ENCODE results near the gene SMYD3. TPM values are rescaled to one million over a fixed set of nuclear protein-coding genes. Genes with fewer than 3 reads are reported as not detected.

Gene SMYD3
- total RNA-seq, 2 experiments from 2014 or later: 21.3 to 21.4 TPM

- no peaks in the 10 kb centered on the region for H3K27me3 Mint-ChIP-seq (ENCODE audit: low read depth)
- no peaks in the 10 kb centered on the region for H3K9me3 Mint-ChIP-seq
- intact Hi-C loops (cut with micrococcal nuclease): no loop called here
- no peak for DNase-seq
- H3K36me3 Mint-ChIP-seq (ENCODE audit: low read depth): peaks cover 14% of the 10 kb centered on the region
- H3K27ac Mint-ChIP-seq: no peak overlapping the region
- CTCF ChIA-PET: no interaction called here
- no peak overlapping the region for H3K4me3 Mint-ChIP-seq
- H3K4me1 Mint-ChIP-seq (ENCODE audit: low read depth): no peaks in the 10 kb centered on the region
These were observed 585.7 kb downstream of the SMYD3 start for GRCh38 chr1:245921417-245921816.

- DNase-seq: no peak
- H3K9me3 Mint-ChIP-seq: peaks cover 3% of the 10 kb centered on the region
- intact Hi-C loops (cut with micrococcal nuclease): no loop called here
- peaks cover 24% of the 10 kb centered on the region for H3K36me3 Mint-ChIP-seq (ENCODE audit: low read depth)
- no peak overlapping the region for H3K4me3 Mint-ChIP-seq
- H3K27ac Mint-ChIP-seq: no peak overlapping the region
- no peaks in the 10 kb centered on the region for H3K27me3 Mint-ChIP-seq (ENCODE audit: low read depth)
- H3K4me1 Mint-ChIP-seq (ENCODE audit: low read depth): no peaks in the 10 kb centered on the region
- CTCF ChIA-PET: no interaction called here
These were observed 589.7 kb downstream of the SMYD3 start for GRCh38 chr1:245917403-245917802.

GRCh38 chr1:245915841-245916240, 591.2 kb downstream of the SMYD3 start:
- no peak for DNase-seq
- peaks cover 3% of the 10 kb centered on the region for H3K9me3 Mint-ChIP-seq
- H3K36me3 Mint-ChIP-seq (ENCODE audit: low read depth): peaks cover 28% of the 10 kb centered on the region
- no peaks in the 10 kb centered on the region for H3K27me3 Mint-ChIP-seq (ENCODE audit: low read depth)
- no peaks in the 10 kb centered on the region for H3K4me1 Mint-ChIP-seq (ENCODE audit: low read depth)
- intact Hi-C loops (cut with micrococcal nuclease): no loop called here
- no peak overlapping the region for H3K4me3 Mint-ChIP-seq
- H3K27ac Mint-ChIP-seq: no peak overlapping the region
- CTCF ChIA-PET: no interaction called here

- H3K9me3 Mint-ChIP-seq: peaks cover 3% of the 10 kb centered on the region
- intact Hi-C loops (cut with micrococcal nuclease): no loop called here
- H3K4me3 Mint-ChIP-seq: no peak overlapping the region
- H3K27me3 Mint-ChIP-seq (ENCODE audit: low read depth): no peaks in the 10 kb centered on the region
- DNase-seq: no peak
- H3K36me3 Mint-ChIP-seq (ENCODE audit: low read depth): peaks cover 25% of the 10 kb centered on the region
- no peak overlapping the region for H3K27ac Mint-ChIP-seq
- CTCF ChIA-PET: no interaction called here
- H3K4me1 Mint-ChIP-seq (ENCODE audit: low read depth): no peaks in the 10 kb centered on the region
These were observed 591.7 kb downstream of the SMYD3 start for GRCh38 chr1:245915406-245915805.

- Mint-ChIP-seq H3K4me1 (ENCODE audit: low read depth) (no peaks in the 10 kb centered on the region), H3K27ac (no peak overlapping the region), H3K27me3 (ENCODE audit: low read depth) (no peaks in the 10 kb centered on the region), H3K9me3 (no peaks in the 10 kb centered on the region), H3K4me3 (no peak overlapping the region), H3K36me3 (ENCODE audit: low read depth) (peaks cover 26% of the 10 kb centered on the region)
- DNase-seq: no peak
- CTCF ChIA-PET: no interaction called here
- intact Hi-C loops (cut with micrococcal nuclease): no loop called here
These were observed 598.5 kb downstream of the SMYD3 start for GRCh38 chr1:245908543-245908942.

- intact Hi-C loops (cut with micrococcal nuclease): no loop called here
These were observed 600.9 kb downstream of the SMYD3 start for GRCh38 chr1:245906207-245906606.

GRCh38 chr1:245903851-245904250, 603.2 kb downstream of the SMYD3 start:
- Mint-ChIP-seq H3K4me1 (ENCODE audit: low read depth) (no peaks in the 10 kb centered on the region), H3K9me3 (peaks cover 2% of the 10 kb centered on the region), H3K27me3 (ENCODE audit: low read depth) (no peaks in the 10 kb centered on the region), H3K27ac (no peak overlapping the region), H3K4me3 (no peak overlapping the region), H3K36me3 (ENCODE audit: low read depth) (peaks cover 33% of the 10 kb centered on the region)
- DNase-seq: no peak
- CTCF ChIA-PET: interaction anchor here (1.6 kb wide), 1 partner anchor 15 kb away, joined by 4 read pairs; no protein-coding TSS in a partner anchor
- intact Hi-C loops (cut with micrococcal nuclease): no loop called here

More at GRCh38 chr1:245906207-245906606, 600.9 kb downstream of the SMYD3 start:
- Mint-ChIP-seq H3K36me3 (ENCODE audit: low read depth) (peaks cover 23% of the 10 kb centered on the region), H3K27me3 (ENCODE audit: low read depth) (no peaks in the 10 kb centered on the region), H3K9me3 (no peaks in the 10 kb centered on the region), H3K4me3 (no peak overlapping the region), H3K4me1 (ENCODE audit: low read depth) (no peaks in the 10 kb centered on the region), H3K27ac (no peak overlapping the region)
- CTCF ChIA-PET: interaction anchor here (0.7 to 1.7 kb wide), 2 partner anchors 18 to 25 kb away, joined by 3 read pairs; no protein-coding TSS in a partner anchor
- DNase-seq: no peak

- CTCF ChIA-PET: no interaction called here
- no peaks in the 10 kb centered on the region for H3K4me1 Mint-ChIP-seq (ENCODE audit: low read depth)
- peaks cover 31% of the 10 kb centered on the region for H3K36me3 Mint-ChIP-seq (ENCODE audit: low read depth)
- DNase-seq: no peak
- H3K9me3 Mint-ChIP-seq: peaks cover 2% of the 10 kb centered on the region
- intact Hi-C loops (cut with micrococcal nuclease): no loop called here
- H3K27me3 Mint-ChIP-seq (ENCODE audit: low read depth): no peaks in the 10 kb centered on the region
- no peak overlapping the region for H3K27ac Mint-ChIP-seq
- H3K4me3 Mint-ChIP-seq: no peak overlapping the region
These were observed 605.5 kb downstream of the SMYD3 start for GRCh38 chr1:245901565-245901964.

GRCh38 chr1:245901037-245901436, 606.0 kb downstream of the SMYD3 start:
- H3K27me3 Mint-ChIP-seq (ENCODE audit: low read depth): no peaks in the 10 kb centered on the region
- H3K4me3 Mint-ChIP-seq: no peak overlapping the region
- intact Hi-C loops (cut with micrococcal nuclease): no loop called here
- peaks cover 2% of the 10 kb centered on the region for H3K9me3 Mint-ChIP-seq
- CTCF ChIA-PET: no interaction called here
- H3K4me1 Mint-ChIP-seq (ENCODE audit: low read depth): no peaks in the 10 kb centered on the region
- DNase-seq: no peak
- H3K36me3 Mint-ChIP-seq (ENCODE audit: low read depth): peaks cover 31% of the 10 kb centered on the region
- no peak overlapping the region for H3K27ac Mint-ChIP-seq

GRCh38 chr1:245898581-245898980, 608.5 kb downstream of the SMYD3 start:
- CTCF ChIA-PET: no interaction called here
- intact Hi-C loops (cut with micrococcal nuclease): no loop called here
- DNase-seq: no peak
- Mint-ChIP-seq H3K4me1 (ENCODE audit: low read depth) (no peaks in the 10 kb centered on the region), H3K9me3 (peaks cover 7% of the 10 kb centered on the region), H3K27ac (no peak overlapping the region), H3K36me3 (ENCODE audit: low read depth) (peaks cover 36% of the 10 kb centered on the region), H3K27me3 (ENCODE audit: low read depth) (no peaks in the 10 kb centered on the region), H3K4me3 (no peak overlapping the region)

- H3K36me3 Mint-ChIP-seq (ENCODE audit: low read depth): peaks cover 38% of the 10 kb centered on the region
- no peaks in the 10 kb centered on the region for H3K4me1 Mint-ChIP-seq (ENCODE audit: low read depth)
- H3K27ac Mint-ChIP-seq: no peak overlapping the region
- peaks cover 13% of the 10 kb centered on the region for H3K9me3 Mint-ChIP-seq
- no peak overlapping the region for H3K4me3 Mint-ChIP-seq
- DNase-seq: no peak
- intact Hi-C loops (cut with micrococcal nuclease): no loop called here
- CTCF ChIA-PET: interaction anchor here (0.7 kb wide), 1 partner anchor 41 kb away, joined by 3 read pairs; no protein-coding TSS in a partner anchor
- no peaks in the 10 kb centered on the region for H3K27me3 Mint-ChIP-seq (ENCODE audit: low read depth)
These were observed 610.8 kb downstream of the SMYD3 start for GRCh38 chr1:245896258-245896657.

GRCh38 chr1:245895455-245895959, 611.6 kb downstream of the SMYD3 start:
- CTCF ChIA-PET: no interaction called here
- Mint-ChIP-seq H3K9me3 (peaks cover 12% of the 10 kb centered on the region), H3K27me3 (ENCODE audit: low read depth) (no peaks in the 10 kb centered on the region), H3K4me1 (ENCODE audit: low read depth) (no peaks in the 10 kb centered on the region), H3K36me3 (ENCODE audit: low read depth) (peaks cover 37% of the 10 kb centered on the region), H3K27ac (no peak overlapping the region), H3K4me3 (no peak overlapping the region)
- DNase-seq: no peak
- intact Hi-C loops (cut with micrococcal nuclease): no loop called here

- Mint-ChIP-seq H3K4me3 (no peak overlapping the region), H3K36me3 (ENCODE audit: low read depth) (peaks cover 32% of the 10 kb centered on the region), H3K27me3 (ENCODE audit: low read depth) (no peaks in the 10 kb centered on the region), H3K4me1 (ENCODE audit: low read depth) (no peaks in the 10 kb centered on the region), H3K27ac (no peak overlapping the region), H3K9me3 (peaks cover 11% of the 10 kb centered on the region)
- CTCF ChIA-PET: no interaction called here
- DNase-seq: no peak
- intact Hi-C loops (cut with micrococcal nuclease): no loop called here
These were observed 612.2 kb downstream of the SMYD3 start for GRCh38 chr1:245894843-245895242.

Measured in activated naive CD4-positive, alpha-beta T cell treated with anti-CD3 and anti-CD28 coated beads for 36 hours (primary cell).